Mammary epithelial cell (primary cell): ENCODE measurements around the gene SERPINI2.
A peak's percentile ranks its signal among the peaks of the same experiment; 100 is the strongest.

Experiments
- CTCF ChIP-seq, 2 donors: IDR thresholded peaks in 1 of 2; conservative IDR thresholded peaks in 1 of 2; 2 replicates each; pipeline ENCODE4 v1.5.1; 2011 to 2012; ENCODE audit warnings: inconsistent platforms in 2 of 2, low read length in 2 of 2, mild to moderate bottlenecking in 2 of 2, control low read depth in 1 of 2, low read depth in 1 of 2; ENCODE audit not compliant: insufficient read depth in 1 of 2; ENCODE audit errors: extremely low read depth in 1 of 2
- EZH2 ChIP-seq: IDR thresholded peaks from 2 replicates; pipeline ENCODE4 v1.6.1; 2012; ENCODE audit warnings: low read length, inconsistent platforms, borderline replicate concordance

DNA sequence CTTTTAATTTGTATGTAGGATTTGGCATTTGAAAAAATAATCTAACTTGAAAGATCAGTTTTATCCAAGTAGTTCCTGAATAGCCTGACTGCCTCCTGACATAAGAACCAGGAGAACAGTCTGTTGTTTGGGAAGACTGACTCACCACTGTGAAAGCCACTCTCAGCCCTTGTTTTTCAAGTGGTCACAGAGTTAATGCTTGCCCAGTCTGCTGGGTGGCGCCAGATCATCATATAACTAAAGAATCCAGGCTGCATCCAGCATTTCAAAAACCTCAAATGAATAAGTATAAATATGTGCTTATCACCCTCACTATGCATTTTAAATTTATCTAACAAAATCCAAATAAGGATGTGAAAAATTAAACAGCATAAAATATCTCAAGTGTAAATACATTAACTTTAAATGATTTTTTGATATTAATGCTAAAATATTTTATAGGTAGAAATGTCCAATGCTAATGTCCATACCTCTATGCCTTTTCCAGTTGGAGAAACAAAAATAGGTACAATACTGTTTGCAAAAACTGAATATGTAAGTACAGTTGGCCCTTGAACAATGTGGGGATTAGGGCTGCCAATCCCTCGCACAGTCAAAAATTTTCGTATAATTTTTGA lies 66.9 kb downstream of the SERPINI2 start:
- TF ChIP-seq CTCF (conservative IDR thresholded peaks at IDR 0.05 in 1 of 2, IDR thresholded peaks at IDR 0.05 in 1 of 2; ENCODE audit: extremely low read depth in 1 of 2, insufficient read depth in 1 of 2, low read depth in 1 of 2, low read length in 2 of 2), result peak; percentile 60 to 75
- TF ChIP-seq EZH2, result no peak
